PFSK-1 (cell line): ENCODE results near the gene GNAO1.

Source experiments
- FOXP2 ChIP-seq: optimal IDR thresholded peaks from 2 replicates; pipeline ENCODE3; 2011; ENCODE audit warnings: borderline replicate concordance, control low read depth, inconsistent platforms; ENCODE audit not compliant: insufficient read depth; ENCODE audit errors: extremely low read length, extremely low read depth
- POLR2AphosphoS5 ChIP-seq: IDR thresholded peaks from 2 replicates; pipeline ENCODE4 v1.6.1; 2012; ENCODE audit warnings: low read depth, mild to moderate bottlenecking, control low read depth, low read length, moderate library complexity
- SIN3A ChIP-seq: IDR thresholded peaks from 2 replicates; pipeline ENCODE4 v1.6.1; 2012; ENCODE audit warnings: mild to moderate bottlenecking, low read length, moderate library complexity, borderline replicate concordance; ENCODE audit not compliant: insufficient read depth
- TAF1 ChIP-seq: IDR thresholded peaks from 2 replicates; pipeline ENCODE4 v1.6.1; 2012; ENCODE audit warnings: low read length, control low read depth, borderline replicate concordance; ENCODE audit not compliant: insufficient read depth
- TF ChIP-seq, protein P1 (sequence below), 2 experiments: IDR thresholded peaks; 2 replicates each; pipeline versions ENCODE4 v1.6.1 to v1.8.0; 2011 to 2012; ENCODE audit warnings: low read depth in 2 of 2, low read length in 2 of 2, control low read depth in 1 of 2, inconsistent platforms in 1 of 2, mild to moderate bottlenecking in 1 of 2, moderate library complexity in 1 of 2; ENCODE audit not compliant: insufficient read depth in 1 of 2

Gene GNAO1

DNA sequence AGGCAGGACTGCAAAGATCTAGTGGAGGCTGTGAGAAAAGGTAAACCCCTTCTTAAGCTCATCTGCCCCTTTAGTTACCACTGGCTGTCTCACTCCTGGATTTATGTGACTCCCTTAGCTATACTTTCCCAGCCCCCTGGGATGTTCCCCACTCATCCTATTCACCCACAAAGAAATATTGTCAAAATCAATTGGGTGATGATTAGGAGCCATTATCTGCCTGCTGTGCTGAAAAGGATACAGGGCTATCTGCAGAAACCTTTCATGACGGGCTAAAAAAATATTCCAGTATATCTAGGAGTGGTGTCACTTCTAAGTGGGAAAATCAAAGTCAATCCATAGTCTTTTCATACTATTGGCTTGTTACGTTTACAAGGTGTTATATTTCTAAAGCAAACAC is 8.0 kb upstream of the GNAO1 start:
- TF ChIP-seq, protein P1, sequence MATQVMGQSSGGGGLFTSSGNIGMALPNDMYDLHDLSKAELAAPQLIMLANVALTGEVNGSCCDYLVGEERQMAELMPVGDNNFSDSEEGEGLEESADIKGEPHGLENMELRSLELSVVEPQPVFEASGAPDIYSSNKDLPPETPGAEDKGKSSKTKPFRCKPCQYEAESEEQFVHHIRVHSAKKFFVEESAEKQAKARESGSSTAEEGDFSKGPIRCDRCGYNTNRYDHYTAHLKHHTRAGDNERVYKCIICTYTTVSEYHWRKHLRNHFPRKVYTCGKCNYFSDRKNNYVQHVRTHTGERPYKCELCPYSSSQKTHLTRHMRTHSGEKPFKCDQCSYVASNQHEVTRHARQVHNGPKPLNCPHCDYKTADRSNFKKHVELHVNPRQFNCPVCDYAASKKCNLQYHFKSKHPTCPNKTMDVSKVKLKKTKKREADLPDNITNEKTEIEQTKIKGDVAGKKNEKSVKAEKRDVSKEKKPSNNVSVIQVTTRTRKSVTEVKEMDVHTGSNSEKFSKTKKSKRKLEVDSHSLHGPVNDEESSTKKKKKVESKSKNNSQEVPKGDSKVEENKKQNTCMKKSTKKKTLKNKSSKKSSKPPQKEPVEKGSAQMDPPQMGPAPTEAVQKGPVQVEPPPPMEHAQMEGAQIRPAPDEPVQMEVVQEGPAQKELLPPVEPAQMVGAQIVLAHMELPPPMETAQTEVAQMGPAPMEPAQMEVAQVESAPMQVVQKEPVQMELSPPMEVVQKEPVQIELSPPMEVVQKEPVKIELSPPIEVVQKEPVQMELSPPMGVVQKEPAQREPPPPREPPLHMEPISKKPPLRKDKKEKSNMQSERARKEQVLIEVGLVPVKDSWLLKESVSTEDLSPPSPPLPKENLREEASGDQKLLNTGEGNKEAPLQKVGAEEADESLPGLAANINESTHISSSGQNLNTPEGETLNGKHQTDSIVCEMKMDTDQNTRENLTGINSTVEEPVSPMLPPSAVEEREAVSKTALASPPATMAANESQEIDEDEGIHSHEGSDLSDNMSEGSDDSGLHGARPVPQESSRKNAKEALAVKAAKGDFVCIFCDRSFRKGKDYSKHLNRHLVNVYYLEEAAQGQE (IDR thresholded peaks at IDR 0.05; ENCODE audit: insufficient read depth in 1 of 2, low read depth in 2 of 2, low read length in 2 of 2), result no peak
- TF ChIP-seq POLR2AphosphoS5, result no peak
- no peak for TF ChIP-seq FOXP2
- TF ChIP-seq SIN3A, result no peak
- no peak for TF ChIP-seq TAF1

DNA sequence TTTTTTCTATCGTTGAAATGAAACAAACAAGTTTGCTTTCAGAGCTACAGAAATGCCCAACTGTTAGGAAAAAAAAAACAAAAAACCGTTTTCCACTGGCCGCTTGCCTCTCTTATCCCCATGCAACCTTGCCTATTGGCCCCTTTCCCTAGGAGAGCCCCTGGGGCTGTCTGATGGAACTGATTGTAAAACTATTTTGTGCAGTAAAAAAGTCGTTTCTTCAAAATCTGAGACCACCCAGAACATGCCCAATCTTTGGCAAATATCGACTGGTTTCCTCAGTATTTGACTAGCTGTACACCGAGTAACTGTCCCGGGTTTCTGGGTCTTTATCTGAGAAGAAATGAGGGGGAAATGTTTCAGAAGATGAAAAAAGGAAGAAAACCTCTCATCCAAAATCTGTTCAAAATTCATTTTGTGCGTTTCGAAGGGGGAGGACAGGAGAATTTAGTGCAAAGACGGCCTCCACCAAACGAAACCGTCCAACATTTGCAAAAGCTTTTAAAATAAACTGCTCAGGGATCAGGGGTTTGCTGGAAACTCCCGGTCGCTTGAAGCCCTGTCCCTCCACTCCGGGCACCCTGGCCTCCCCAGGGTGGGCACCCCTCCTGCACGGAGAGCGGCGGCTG is 1.1 kb upstream of the GNAO1 start:
- TF ChIP-seq SIN3A (no peak), POLR2AphosphoS5 (no peak), TAF1 (no peak)
- TF ChIP-seq, protein P1 (IDR thresholded peaks at IDR 0.05; ENCODE audit: insufficient read depth in 1 of 2, low read depth in 2 of 2, low read length in 2 of 2), result no peak

DNA sequence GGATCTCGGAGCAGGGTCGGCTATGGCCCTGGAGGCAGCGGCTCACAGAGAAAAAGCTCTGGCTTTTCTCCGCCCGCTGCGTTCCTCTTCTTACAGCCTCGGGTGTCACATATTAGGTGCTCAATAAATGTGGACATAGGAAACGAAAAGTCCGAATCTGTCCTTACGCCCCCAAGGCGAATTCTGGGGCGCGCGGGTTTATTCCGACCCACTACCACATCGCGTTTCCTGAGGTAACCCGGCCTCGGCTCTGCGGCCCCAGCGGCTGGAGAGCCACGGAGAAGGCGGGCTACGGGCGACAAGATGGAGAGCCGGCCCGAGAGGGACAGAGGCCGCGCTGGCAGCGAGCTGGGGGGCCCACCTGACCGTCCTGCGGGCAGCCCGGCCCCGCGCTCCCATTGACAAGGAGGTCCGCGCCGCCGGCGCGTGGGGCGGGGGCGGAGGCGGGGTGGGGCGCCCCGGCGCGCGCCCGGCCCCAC is 573 bp upstream of the GNAO1 start:
- no peak for TF ChIP-seq FOXP2
- TF ChIP-seq, protein P1 (IDR thresholded peaks at IDR 0.05; ENCODE audit: insufficient read depth in 1 of 2, low read depth in 2 of 2, low read length in 2 of 2), result no peak
- TF ChIP-seq SIN3A, result no peak
- TF ChIP-seq TAF1, result no peak
- TF ChIP-seq POLR2AphosphoS5, result no peak

DNA sequence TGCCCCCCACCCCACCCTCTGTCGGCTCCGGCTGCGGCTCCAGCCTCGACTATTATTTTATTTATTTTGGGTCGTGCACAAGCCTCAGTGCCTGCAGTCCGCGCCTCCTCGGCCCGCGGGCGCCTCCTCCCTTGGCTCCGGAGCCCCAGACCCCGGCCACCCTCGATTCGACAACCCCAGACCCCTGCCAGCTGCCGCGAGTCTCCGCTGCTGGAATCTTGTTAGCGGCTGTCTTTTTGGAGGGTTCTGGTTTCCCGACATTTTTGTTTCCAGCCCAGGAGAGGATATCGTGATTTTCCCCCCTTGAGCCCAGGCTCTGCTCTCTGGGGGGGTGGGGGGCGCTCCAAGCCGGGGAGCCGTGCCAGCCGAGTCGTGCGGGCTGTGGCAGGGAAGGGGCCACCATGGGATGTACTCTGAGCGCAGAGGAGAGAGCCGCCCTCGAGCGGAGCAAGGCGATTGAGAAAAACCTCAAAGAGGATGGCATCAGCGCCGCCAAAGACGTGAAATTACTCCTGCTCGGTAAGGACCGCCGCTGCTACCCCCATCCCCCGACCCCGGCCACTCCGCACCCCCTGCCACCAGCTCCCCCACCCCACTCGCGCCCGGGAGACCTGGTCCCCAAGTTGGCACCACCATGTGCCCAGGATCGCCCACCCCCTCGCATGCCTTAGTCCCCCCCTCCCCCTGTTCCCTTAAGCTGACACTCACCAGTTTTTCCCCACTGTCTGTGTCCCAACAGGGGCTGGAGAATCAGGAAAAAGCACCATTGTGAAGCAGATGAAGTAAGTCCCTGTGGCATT is 746 bp downstream of the GNAO1 start:
- TF ChIP-seq SIN3A (no peak), TAF1 (no peak), FOXP2 (no peak), POLR2AphosphoS5 (no peak)
- TF ChIP-seq, protein P1 (IDR thresholded peaks at IDR 0.05; ENCODE audit: insufficient read depth in 1 of 2, low read depth in 2 of 2, low read length in 2 of 2), result no peak
